Mesendoderm (in vitro differentiated cells): Measurements from ENCODE around the gene GCNT1.
"Not testable (repeated sequence)": the region's sequence is repeated elsewhere in the genome, so short reads cannot be mapped to it uniquely, and the experiment has no call there.

Experiments
- DNase-seq: peaks from one replicate; pipeline ENCODE4 v3.0.0; 2013
- H2AK5ac ChIP-seq: 2 replicates; pipeline ENCODE4 v1.6.1; 2013; ENCODE audit warnings: low read length, inconsistent platforms
- H2BK120ac ChIP-seq: 2 replicates; pipeline ENCODE4 v1.6.1; 2013; ENCODE audit warnings: low read depth, mild to moderate bottlenecking, low read length, moderate library complexity, mixed read lengths
- H2BK15ac ChIP-seq: replicated peaks from 2 replicates; pipeline ENCODE4 v1.6.1; 2013; ENCODE audit warnings: low read depth, mild to moderate bottlenecking, moderate library complexity
- H2BK5ac ChIP-seq: 2 replicates; pipeline ENCODE4 v1.6.1; 2013; ENCODE audit warnings: low read length, inconsistent platforms
- H3K18ac ChIP-seq: 2 replicates; pipeline ENCODE4 v1.6.1; 2013; ENCODE audit warnings: mild to moderate bottlenecking, low read length, mixed read lengths
- H3K23ac ChIP-seq: one replicate; pipeline ENCODE4 v1.6.1; 2013; ENCODE audit warnings: low read length
- H3K27ac ChIP-seq: 2 replicates; pipeline ENCODE4 v1.5.1; 2013; ENCODE audit warnings: low read depth, mild to moderate bottlenecking, inconsistent platforms, low read length, moderate library complexity
- H3K27me3 ChIP-seq: 2 replicates; pipeline ENCODE4 v1.6.1; 2013; ENCODE audit warnings: low read length, control low read depth, mild to moderate bottlenecking, inconsistent platforms; ENCODE audit not compliant: insufficient read depth, poor library complexity
- H3K36me3 ChIP-seq: 2 replicates; pipeline ENCODE4 v1.6.1; 2013; ENCODE audit warnings: low read length, inconsistent platforms; ENCODE audit not compliant: control insufficient read depth, insufficient read depth
- H3K4ac ChIP-seq: one replicate; pipeline ENCODE4 v1.6.1; 2013; ENCODE audit warnings: low read depth, mild to moderate bottlenecking, low read length, moderate library complexity
- H3K4me1 ChIP-seq: 2 replicates; pipeline ENCODE4 v1.6.1; 2013; ENCODE audit warnings: low read depth, low read length, inconsistent platforms; ENCODE audit not compliant: control insufficient read depth
- H3K4me2 ChIP-seq: 2 replicates; pipeline ENCODE4 v1.6.1; 2013; ENCODE audit warnings: low read length
- H3K4me3 ChIP-seq: 2 replicates; pipeline ENCODE4 v1.5.1; 2013; ENCODE audit warnings: mild to moderate bottlenecking, low read length
- H3K56ac ChIP-seq: one replicate; pipeline ENCODE4 v1.6.1; 2013; ENCODE audit warnings: low read length
- H3K79me1 ChIP-seq: 2 replicates; pipeline ENCODE4 v1.6.1; 2013; ENCODE audit warnings: low read length, inconsistent platforms
- H3K79me2 ChIP-seq: 2 replicates; pipeline ENCODE4 v1.6.1; 2013; ENCODE audit warnings: mild to moderate bottlenecking, low read length; ENCODE audit not compliant: control insufficient read depth, insufficient read depth
- H3K9ac ChIP-seq: 2 replicates; pipeline ENCODE4 v1.6.1; 2013; ENCODE audit warnings: low read length, inconsistent platforms
- H4K5ac ChIP-seq: one replicate; pipeline ENCODE4 v1.6.1; 2013; ENCODE audit warnings: low read length
- H4K8ac ChIP-seq: one replicate; pipeline ENCODE4 v1.6.1; 2013; ENCODE audit warnings: low read depth, mild to moderate bottlenecking, control low read depth, low read length, moderate library complexity
- WGBS: extraction: QIAGEN DNeasy Blood & Tissue Kit; methylation state at CpG from one replicate; pipeline ENCODE4 v1.1.7; 2013; ENCODE audit warnings: low lambda C conversion rate, missing lambda C conversion rate; ENCODE audit not compliant: insufficient coverage; ENCODE audit errors: extremely low coverage; 5-methylcytosine and 5-hydroxymethylcytosine counted together

The GCNT1 gene

GRCh38 chr9:76521244-76521681 is 62.3 kb downstream of the GCNT1 start:
- Histone ChIP-seq H3K9ac (no peak overlapping the region), H2AK5ac (no peak overlapping the region), H3K18ac (no peak overlapping the region), H3K27me3 (no peaks in the 10 kb centered on the region), H3K23ac (no peak overlapping the region), H4K8ac (no peak overlapping the region), H3K56ac (no peak overlapping the region), H3K27ac (no peak overlapping the region), H2BK15ac (no peak overlapping the region), H2BK120ac (no peak overlapping the region), H4K5ac (no peak overlapping the region), H3K79me2 (no peaks in the 10 kb centered on the region), H2BK5ac (no peak overlapping the region), H3K4me3 (no peak overlapping the region), H3K4me1 (peaks cover 2% of the 10 kb centered on the region), H3K4me2 (no peak overlapping the region), H3K36me3 (no peaks in the 10 kb centered on the region), H3K79me1 (no peaks in the 10 kb centered on the region), H3K4ac (no peak overlapping the region)
- no CpG with 5 or more reads among the region's 6 CpGs for WGBS
- DNase-seq: no peak

- Histone ChIP-seq H2BK15ac (no peak overlapping the region), H2BK120ac (no peak overlapping the region), H2AK5ac (no peak overlapping the region), H3K4me2 (no peak overlapping the region), H3K4ac (no peak overlapping the region), H3K79me2 (no peaks in the 10 kb centered on the region), H3K23ac (no peak overlapping the region), H3K9ac (no peak overlapping the region), H4K8ac (no peak overlapping the region), H3K27ac (no peak overlapping the region), H3K4me3 (no peak overlapping the region), H3K18ac (no peak overlapping the region), H2BK5ac (no peak overlapping the region), H3K4me1 (no peaks in the 10 kb centered on the region), H3K56ac (no peak overlapping the region), H4K5ac (no peak overlapping the region), H3K79me1 (no peaks in the 10 kb centered on the region), H3K36me3 (no peaks in the 10 kb centered on the region), H3K27me3 (no peaks in the 10 kb centered on the region)
- no CpG with 5 or more reads among the region's 3 CpGs for WGBS
- DNase-seq: no peak
Observed at GRCh38 chr9:76521906-76522305, 62.9 kb downstream of the GCNT1 start.

- not testable (repeated sequence) for H3K79me1 ChIP-seq, H3K9ac ChIP-seq, H3K27me3 ChIP-seq, H3K23ac ChIP-seq, H3K79me2 ChIP-seq, H4K5ac ChIP-seq, H3K36me3 ChIP-seq, H2BK120ac ChIP-seq, H3K18ac ChIP-seq, H2BK5ac ChIP-seq, H3K4me3 ChIP-seq, H3K56ac ChIP-seq, H3K4me1 ChIP-seq, H4K8ac ChIP-seq, H3K27ac ChIP-seq, H3K4me2 ChIP-seq, H2BK15ac ChIP-seq, DNase-seq, H3K4ac ChIP-seq, H2AK5ac ChIP-seq
- no CpG with 5 or more reads among the region's 36 CpGs for WGBS
Observed at GRCh38 chr9:76523617-76524200, 64.7 kb downstream of the GCNT1 start.

- Histone ChIP-seq H3K56ac (no peak overlapping the region), H3K9ac (no peak overlapping the region), H3K27me3 (no peaks in the 10 kb centered on the region), H2BK5ac (no peak overlapping the region), H3K23ac (no peak overlapping the region), H3K4me3 (no peak overlapping the region), H3K27ac (no peak overlapping the region), H3K4me1 (no peaks in the 10 kb centered on the region), H2AK5ac (no peak overlapping the region), H3K4ac (no peak overlapping the region), H3K4me2 (no peak overlapping the region), H4K5ac (no peak overlapping the region), H3K18ac (no peak overlapping the region), H3K79me1 (no peaks in the 10 kb centered on the region), H4K8ac (no peak overlapping the region), H2BK15ac (no peak overlapping the region), H3K79me2 (no peaks in the 10 kb centered on the region), H2BK120ac (no peak overlapping the region), H3K36me3 (no peaks in the 10 kb centered on the region)
- DNase-seq: no peak
- WGBS: no CpG with 5 or more reads among the region's 3 CpGs
Observed at GRCh38 chr9:76525196-76525595, 66.2 kb downstream of the GCNT1 start.

GRCh38 chr9:76526026-76526425 is 67.0 kb downstream of the GCNT1 start:
- Histone ChIP-seq H3K18ac (no peak overlapping the region), H3K79me1 (no peaks in the 10 kb centered on the region)
- no CpG with 5 or more reads among the region's 1 CpG for WGBS

GRCh38 chr9:76528056-76528455 is 69.1 kb downstream of the GCNT1 start:
- Histone ChIP-seq H3K4me3 (no peak overlapping the region), H3K9ac (no peak overlapping the region), H4K5ac (no peak overlapping the region), H3K23ac (no peak overlapping the region), H2BK120ac (no peak overlapping the region), H3K4ac (no peak overlapping the region), H2BK5ac (no peak overlapping the region), H3K4me2 (no peak overlapping the region), H2BK15ac (no peak overlapping the region), H4K8ac (no peak overlapping the region), H3K79me1 (no peaks in the 10 kb centered on the region), H3K27me3 (no peaks in the 10 kb centered on the region), H3K27ac (no peak overlapping the region), H2AK5ac (no peak overlapping the region), H3K36me3 (no peaks in the 10 kb centered on the region), H3K79me2 (no peaks in the 10 kb centered on the region), H3K56ac (no peak overlapping the region), H3K4me1 (no peaks in the 10 kb centered on the region), H3K18ac (no peak overlapping the region)
- DNase-seq: no peak
- no CpG with 5 or more reads among the region's 7 CpGs for WGBS

More at GRCh38 chr9:76526026-76526425, 67.0 kb downstream of the GCNT1 start:
- Histone ChIP-seq H3K23ac (no peak overlapping the region), H4K8ac (no peak overlapping the region), H3K4me2 (no peak overlapping the region), H3K27ac (no peak overlapping the region), H3K36me3 (no peaks in the 10 kb centered on the region), H2BK15ac (no peak overlapping the region), H3K4me1 (no peaks in the 10 kb centered on the region), H2BK120ac (no peak overlapping the region), H3K9ac (no peak overlapping the region), H3K27me3 (no peaks in the 10 kb centered on the region), H3K79me2 (no peaks in the 10 kb centered on the region), H2BK5ac (no peak overlapping the region), H3K4ac (no peak overlapping the region), H3K56ac (no peak overlapping the region), H3K4me3 (no peak overlapping the region), H4K5ac (no peak overlapping the region), H2AK5ac (no peak overlapping the region)
- DNase-seq: no peak
